GM18507 (cell line): ENCODE measurements around the gene RPL27.
"Not testable (repeated sequence)": the region's sequence is repeated elsewhere in the genome, so short reads cannot be mapped to it uniquely, and the experiment has no call there.

ENCODE experiments used
- DNase-seq: peaks from one replicate; pipeline ENCODE4 v3.0.0; 2011; ENCODE audit warnings: low read depth; ENCODE audit not compliant: insufficient read length; ENCODE audit errors: extremely low spot score
- FAIRE-seq: peaks from 2 replicates; lab custom pipeline; 2011; peaks lifted over from hg19 to GRCh38; lab: Jason Lieb, UNC

RPL27 gene

DNA sequence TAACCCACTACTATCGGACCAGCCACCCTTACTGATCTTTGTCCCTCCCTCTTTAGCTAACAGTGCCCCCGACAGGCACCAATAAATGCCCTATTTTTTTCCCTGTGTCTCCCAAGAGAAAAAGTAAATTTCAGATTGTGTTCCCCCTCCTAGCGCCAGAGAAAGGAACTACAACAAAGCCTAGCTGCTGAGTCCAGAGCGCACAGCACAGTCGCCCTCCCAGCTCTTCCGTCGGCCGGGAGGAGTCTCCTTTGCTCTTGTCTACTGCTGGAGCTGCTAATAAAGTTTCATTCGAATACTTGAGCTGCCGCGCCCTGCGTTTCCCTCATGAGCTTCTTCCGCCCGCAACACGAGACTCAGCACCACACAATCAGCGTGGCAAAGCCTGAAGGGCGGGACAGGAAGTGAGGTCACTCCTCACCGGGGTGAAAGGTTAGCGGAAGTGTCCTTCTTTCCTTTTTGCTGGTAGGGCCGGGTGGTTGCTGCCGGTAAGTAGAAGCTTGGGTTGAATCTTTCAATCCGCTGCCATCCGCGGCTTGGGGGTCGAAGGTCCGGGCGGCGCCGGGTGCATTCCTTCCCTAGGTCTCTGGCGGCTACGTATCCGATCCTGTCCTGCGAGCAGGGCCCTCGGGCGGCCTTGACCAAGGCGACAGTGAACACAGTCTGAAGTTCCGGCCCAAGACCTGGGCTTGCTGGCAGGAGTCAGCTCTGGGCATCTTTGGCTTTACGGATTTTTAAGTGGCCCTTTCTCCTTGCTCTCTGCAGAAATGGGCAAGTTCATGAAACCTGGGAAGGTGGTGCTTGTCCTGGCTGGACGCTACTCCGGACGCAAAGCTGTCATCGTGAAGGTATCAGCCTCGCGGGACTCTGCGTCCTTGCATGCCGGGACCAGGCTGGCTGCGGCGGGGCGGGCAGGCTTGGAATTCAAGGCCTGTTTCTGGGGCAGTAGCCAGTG, at the start of gene RPL27:
Gene RPL27 (plus strand): TSS at position 436 of the 955 bp plus-strand sequence. CDS start 332 bp downstream, at position 768.
- DNase-seq (peak; percentile 94), FAIRE-seq (peak; percentile 100)

DNA sequence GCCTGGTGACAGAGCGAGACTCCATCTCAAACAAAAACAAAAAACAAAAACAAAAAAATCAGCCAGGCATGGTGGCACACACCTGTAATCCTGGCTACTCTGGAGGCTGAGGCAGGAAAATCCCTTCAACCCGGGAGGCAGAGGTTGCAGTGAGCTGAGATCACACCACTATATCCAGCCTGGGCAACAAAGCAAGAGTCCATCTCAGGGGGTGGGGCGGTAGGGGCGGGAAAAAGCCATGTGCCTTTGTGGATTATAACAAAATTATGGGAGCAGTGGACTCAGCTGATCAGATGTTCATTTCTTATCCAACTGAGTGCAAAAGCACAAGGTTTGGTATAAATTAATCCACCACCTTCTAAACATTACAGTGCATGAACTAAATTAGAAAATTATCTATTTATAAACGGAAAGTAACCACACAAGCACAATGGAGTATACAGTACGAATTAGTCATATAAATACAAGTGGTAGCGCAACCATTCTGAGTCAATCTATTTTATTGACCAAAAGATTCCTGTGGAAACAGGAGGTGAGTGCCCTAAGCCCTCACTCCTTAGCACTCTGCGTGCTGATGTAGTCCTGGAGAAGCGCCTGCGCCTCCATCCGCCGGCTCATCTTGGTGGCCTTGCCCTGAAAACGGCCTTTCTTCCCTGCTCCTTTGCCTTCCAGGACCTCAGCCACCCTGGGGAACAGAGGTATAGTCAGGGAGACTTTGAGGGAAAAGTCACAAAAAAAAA, 48.0 kb upstream of the RPL27 start:
- DNase-seq (no peak), FAIRE-seq (no peak)

DNA sequence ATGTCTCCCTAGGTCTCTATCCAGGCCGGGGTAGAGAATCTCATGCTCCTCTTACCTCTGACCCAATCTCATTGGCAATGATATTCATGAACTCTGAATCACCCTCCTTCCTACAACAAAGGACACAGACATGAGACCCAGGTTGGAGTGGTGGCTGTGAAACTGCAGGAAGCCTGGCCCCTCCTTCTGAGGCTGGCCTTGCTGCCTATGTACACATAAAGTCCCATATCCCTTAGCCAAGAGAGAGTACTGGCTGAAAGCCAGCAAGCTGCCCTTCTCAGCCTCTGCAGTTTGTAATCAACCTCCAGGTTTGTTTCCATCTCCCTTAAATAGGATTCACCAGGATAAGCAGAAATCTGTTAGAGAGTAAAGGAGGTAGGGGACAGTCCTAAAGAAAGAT, 44.5 kb upstream of the RPL27 start:
- no peak for DNase-seq
- FAIRE-seq: no peak

DNA sequence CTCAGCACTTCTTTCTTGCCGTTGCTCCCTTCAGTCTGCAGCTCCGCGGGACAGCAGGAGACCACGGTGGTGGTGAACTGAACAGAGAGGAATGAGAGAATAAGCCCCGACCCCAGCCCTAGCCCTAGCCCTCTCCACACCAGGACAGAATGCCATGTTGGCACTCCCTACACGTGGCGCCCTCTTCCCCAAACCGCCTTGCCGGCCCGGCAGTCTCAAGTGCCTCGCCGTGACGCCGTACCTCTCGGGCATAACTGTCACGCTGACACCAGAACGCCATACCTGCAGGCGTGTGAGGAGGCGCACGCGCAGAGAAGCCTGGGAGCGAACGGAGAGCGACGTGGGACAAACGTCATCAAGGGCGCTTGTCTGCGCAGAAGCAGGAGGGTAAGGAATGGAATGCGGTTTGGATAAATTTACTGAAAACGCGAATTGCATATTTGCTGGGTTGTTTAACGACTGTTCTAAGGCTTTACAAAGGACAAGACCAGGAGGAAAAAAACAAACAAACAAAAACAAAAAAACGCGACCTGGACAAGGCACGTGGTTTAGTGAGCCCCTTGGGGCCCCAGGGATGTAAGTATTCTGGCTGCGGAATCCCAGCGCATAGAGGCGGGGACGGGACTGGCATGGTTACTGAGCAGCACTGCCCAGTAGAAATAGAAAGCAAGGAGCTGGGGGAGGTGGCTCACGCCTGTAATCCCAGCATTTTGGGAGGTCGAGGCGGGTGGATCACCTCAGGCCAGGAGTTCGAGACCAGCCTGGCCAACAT, 33.9 kb upstream of the RPL27 start, which contains the start of gene AARSD1:
Gene AARSD1 (minus strand): TSS at position 294 of the 772 bp plus-strand sequence. CDS start 14 bp downstream, at position 280.
- DNase-seq (peak; percentile 86), FAIRE-seq (peak; percentile 89)

DNA sequence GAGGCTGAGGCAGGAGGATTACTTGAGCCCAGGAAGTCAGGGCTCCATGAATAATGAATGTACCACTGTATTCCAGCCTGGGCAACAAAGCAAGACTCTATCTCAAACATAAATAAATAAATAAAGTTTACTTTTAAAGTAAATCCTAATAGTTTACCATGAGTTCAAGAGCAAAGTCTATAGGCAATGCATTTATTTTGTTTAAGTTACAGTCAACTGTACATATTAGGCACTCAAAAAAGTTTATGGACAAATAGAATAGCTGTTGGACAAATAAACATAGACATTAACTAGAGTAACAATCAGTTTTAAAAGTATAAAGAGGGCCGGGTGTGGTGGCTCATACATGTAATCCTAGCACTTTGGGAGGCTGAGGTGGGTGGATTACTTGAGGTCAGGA, 30.3 kb upstream of the RPL27 start:
- DNase-seq (no peak), FAIRE-seq (no peak)

DNA sequence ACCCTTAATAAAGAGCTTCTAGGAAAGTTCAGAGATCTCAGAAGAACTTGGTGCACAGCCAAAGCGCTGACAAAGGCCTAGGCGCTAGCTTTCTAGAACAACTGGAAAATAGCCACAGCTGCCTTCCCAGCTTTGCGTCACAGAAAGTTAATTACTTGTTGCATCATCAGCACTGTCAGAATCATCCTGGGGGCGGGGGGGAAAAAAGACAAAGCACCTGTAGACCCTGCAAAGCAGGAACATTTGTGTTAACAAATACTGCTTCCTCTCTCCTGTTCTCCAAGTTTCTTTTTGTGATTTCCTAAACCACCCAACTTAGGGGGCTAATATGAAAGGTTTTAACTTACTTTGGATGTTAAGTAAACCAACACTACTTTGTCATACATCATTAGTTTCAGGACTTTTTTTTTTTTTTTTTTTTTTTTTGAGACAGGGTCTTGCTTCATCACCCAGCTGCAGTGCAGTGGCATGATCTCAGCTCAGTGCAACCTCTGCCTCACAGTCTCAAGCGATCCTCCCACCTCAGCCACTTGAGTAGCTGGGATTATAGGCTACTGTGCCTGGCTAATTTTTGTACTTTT, 29.1 kb upstream of the RPL27 start:
- DNase-seq: no peak

DNA sequence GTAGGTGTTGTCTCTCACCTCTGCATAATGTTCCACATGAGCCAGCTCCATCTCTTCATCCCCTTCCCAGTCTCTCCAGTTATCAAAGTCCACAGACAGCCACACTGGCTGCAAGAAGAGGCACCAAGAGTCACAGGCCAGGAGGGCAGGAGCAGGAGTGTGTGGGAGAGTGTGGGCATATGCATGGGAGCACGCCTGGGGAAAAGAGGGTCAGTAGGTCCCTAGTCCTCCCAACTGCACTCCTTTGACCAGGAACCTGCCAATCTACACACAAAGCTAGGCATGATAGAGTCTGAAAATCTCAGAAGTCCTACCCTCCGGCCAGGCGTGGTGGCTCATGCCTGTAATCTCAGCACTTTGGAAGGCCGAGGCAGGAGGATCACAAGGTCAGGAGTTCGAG, 26.6 kb upstream of the RPL27 start:
- FAIRE-seq (no peak), DNase-seq (no peak)

More for the DNA sequence above, 29.1 kb upstream of the RPL27 start:
- no peak for FAIRE-seq

DNA sequence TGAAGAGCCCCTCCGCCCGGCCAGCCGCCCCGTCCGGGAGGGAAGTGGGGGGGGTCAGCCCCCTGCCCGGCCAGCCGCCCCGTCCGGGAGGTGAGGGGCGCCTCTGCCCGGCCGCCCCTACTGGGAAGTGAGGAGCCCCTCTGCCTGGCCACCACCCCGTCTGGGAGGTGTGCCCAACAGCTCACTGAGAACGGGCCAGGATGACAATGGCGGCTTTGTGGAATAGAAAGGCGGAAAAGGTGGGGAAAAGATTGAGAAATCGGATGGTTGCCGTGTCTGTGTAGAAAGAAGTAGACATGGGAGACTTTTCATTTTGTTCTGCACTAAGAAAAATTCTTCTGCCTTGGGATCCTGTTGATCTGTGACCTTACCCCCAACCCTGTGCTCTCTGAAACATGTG, 24.9 kb upstream of the RPL27 start:
- DNase-seq, FAIRE-seq: not testable (repeated sequence)

DNA sequence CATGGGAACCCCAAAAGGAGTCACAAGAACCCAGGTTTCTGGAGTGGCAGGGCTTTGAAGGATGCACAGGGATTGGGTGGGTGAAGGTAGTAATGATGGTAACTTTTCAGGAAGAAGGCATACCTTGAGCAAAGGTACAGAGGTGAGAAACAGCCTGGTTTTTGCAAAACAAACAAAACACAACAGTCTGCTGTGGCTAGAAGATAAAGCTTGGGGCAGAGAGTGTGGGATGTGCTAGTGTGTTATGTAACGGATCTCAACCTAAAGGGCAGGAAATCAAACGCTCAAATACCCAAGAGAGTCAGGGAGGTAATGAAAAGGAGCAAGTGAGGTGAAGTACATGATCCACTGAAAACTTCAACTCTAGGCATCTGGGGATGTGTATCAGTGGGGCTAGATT, 23.0 kb upstream of the RPL27 start:
- FAIRE-seq (no peak), DNase-seq (no peak)

DNA sequence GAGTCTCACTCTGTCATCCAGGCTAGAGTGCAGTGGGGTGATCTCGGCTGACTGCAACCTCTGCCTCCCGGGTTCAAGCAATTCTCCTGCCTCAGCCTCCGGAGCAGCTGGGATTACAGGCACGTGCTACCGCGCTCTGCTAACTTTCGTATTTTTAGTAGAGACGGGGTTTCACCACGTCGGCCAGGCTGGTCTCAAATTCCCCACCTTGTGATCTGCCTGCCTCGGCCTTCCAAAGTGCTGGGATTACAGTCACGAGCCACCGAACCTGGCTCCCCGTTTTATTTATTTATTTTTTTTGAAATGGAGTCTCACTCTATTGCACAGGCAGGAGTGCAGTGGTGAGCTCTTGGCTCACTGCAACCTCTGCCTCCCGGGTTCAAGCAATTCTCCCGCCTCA, 22.5 kb upstream of the RPL27 start:
- not testable (repeated sequence) for FAIRE-seq, DNase-seq

DNA sequence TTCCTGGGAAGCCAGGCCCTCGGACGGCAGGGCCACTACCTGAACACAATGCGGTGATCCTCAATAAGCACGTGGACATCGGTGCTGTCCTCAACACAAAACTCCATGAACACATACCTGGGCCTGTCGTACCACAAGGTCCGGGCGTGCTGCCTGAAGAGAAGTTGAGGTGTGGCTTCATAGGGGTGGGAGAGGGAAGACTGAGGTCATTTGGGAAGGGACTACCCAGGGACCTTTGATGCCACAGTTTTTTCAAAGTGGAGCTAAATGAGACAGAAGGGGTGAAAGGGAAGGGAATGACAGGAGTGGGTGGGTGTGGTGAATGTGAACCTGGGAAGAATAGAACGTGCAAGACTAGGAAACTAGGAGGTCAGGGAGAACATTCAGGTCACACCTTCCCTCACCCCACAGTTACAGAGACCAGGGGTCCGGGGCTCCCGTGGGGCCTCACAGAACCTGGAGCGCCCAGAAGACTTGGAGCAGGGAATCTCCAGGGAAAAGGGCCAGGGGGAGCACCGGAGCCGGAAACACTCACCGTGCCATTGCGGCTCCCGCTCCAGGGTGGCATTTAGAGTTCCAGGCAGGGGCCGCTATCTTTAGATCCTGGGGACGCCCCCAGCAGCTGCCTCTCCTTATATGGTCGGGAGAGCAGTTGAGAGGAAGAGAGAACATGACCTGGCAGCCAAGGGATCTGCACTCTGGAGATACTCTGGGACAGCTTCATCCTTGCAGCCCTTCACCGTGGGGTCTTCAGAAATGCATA, 18.5 kb upstream of the RPL27 start, which contains the start of gene PTGES3L:
Gene PTGES3L (minus strand): TSS at position 570 of the 763 bp plus-strand sequence. CDS start 27 bp downstream, at position 543.
- FAIRE-seq: no peak
- DNase-seq: no peak

DNA sequence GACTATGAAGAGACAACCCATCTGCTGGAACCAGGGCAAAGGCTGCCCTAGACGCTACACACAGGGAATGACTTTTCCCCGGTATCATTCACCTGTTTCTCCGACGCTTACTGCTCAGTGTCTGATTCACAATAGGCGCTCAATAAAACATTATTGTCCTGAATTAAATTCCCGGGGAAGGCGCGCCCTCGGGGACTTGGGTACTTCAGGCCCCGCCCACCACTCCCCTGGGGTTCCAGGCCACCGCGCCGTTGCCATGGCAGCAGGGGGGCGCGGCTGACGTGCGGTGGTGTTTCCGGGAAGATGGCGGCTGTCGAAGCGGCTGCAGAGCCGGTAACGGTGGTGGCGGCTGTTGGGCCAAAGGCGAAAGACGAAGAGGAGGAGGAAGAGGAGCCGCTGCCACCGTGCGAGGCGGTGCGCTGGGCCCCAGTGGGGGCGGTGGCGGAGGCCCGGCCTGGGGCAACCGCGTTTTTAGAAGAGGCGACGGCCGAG, 17.9 kb upstream of the RPL27 start, which contains the start of gene RUNDC1:
Gene RUNDC1 (plus strand): TSS at position 292 of the 492 bp plus-strand sequence. CDS start 12 bp downstream, at position 304.
- FAIRE-seq: peak; percentile 77
- peak; percentile 88 for DNase-seq

DNA sequence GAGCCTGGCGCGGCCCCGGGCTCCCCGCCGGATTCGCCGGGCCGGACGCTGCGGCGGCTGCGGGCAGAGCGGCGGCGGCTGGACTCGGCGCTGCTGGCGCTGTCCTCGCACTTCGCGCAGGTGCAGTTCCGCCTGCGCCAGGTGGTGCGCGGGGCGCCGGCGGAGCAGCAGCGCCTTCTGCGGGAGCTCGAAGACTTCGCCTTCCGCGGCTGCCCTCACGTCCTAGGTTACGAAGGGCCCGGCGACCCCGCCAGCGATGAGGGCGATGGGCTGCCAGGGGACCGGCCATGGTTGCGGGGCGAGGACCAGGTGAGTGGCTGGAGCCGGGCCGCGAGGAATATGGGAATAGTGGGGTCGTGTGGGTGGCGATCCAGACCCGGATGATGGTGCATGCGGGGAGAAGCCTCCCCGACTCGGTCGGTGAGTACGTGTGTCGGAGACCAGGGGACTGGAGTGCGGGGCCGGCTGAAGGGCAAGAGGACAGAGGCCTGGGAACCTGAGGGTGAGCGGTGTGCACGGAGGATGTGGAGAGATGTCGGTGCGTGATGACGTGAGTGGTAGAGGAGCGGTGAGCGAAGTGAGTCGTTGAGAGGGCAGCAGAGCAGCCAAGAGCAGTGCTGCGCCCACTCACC, 17.3 kb upstream of the RPL27 start:
- peak; percentile 57 for FAIRE-seq
- peak; percentile 45 for DNase-seq

DNA sequence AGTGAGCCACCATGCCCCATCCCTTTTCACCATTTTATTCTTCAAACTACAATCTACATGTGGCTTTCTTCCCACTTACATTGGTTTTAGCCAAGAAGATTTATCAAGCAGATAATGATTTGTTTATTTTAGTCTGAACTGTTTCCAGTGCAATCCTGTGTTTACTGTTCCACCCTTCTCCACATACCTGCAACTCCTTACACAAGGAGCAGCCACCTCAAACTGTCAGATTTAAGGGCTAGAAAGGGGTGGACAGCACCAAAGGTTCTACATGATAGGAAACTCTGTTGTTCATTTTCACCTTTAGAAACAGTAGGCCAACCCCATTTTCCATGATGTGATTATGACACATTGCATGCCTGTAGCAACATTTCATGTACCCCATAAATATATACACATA, 16.0 kb upstream of the RPL27 start:
- FAIRE-seq (no peak), DNase-seq (no peak)

DNA sequence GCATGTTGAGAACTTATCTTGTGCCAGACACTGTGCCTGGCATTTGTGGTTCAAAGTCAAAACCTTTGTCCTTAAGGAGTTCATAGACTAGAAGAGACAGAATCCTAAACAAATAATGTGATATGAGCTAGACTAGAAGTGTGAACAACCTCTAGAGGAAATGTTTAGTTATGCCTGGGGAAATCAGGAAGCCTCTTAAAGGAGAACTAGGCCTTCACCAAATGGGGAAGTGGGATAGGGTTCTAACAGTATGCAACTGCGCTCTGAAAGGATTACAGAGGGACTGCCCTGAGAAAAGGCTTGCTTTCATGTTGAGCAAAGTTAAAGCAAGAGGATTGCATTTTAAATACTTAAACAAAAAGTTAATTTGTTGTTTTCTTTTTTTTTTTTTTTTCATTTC, 13.0 kb upstream of the RPL27 start:
- peak; percentile 46 for DNase-seq
- peak; percentile 81 for FAIRE-seq

DNA sequence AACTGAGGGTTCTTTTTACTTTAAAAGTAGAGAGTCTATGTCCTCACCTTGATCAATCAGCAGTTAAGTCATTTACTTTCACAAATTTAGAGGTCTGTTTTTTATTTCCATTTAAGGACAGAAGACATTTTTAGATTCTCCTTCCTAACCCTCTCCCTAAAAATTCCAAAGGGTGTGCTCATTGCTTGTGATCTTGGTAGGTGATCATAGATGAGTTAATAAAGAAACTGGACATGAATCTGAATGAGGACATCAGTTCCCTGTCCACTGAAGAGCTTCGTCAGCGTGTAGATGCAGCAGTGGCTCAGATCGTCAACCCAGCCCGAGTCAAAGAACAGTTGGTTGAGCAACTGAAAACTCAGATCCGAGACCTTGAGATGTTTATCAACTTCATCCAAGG, 9.1 kb upstream of the RPL27 start:
- DNase-seq: no peak
- FAIRE-seq: no peak

DNA sequence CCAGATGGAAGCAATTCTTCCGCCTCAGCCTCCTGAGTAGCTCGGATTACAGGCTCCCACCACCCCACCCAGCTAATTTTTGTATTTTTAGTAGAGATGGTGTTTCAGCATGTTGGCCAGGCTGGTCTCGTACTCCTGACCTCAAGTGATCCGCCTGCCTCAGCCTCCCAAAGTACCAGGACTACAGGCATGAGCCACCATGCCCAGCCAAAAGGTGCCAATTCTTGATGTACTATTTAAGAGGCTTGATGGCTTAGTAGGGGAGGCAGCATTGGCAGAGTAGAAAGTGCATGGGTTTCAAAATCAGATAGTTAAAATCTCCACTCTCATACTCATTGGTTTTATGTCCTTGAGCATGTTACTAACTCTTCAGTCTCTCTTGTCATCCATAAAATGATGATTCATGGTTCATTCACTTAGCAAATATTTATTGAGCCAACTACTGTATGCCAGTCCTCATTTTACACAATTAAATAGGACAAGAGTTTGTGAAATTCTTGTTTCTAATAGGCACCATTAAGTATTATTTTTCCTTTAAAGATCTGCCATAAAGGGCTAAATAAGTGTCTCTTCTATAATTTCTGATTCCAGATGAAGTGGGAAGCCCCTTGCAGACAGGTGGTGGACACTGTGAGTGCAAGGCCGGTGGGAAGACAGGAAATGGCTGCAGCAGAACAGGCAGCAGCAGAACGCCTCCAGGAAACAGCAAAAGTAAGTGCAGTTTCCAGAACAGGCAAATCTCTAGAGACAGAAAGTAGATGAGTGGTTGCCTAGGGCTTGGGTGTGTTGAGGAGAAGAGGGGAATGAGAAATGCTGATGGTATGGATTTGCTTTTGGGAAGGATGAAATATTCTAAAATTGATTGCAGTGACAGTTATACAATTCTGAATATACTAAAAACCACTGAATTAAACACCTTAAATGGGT, 8.2 kb upstream of the RPL27 start:
- FAIRE-seq (no peak), DNase-seq (no peak)
